OCI-LY7 (cell line): ENCODE results near the gene HDAC4. TPM values are rescaled to one million over a fixed set of nuclear protein-coding genes. Genes with fewer than 3 reads are reported as not detected.

ENCODE experiments used
- BruUV-seq: library from RNA; stranded (reverse); fragments of 400-500 nt; replicated peaks from 2 replicates; lab custom pipeline; 2021; lab: Mats Ljungman, UMichigan
- CTCF ChIA-PET: fragments of 300-600 bp; sonication (Branson Sonifier 250); formaldehyde crosslinking; loops from one replicate; lab custom pipeline; 2022; ENCODE audit warnings: antibody characterized with exemption; ENCODE audit not compliant: unreplicated experiment; lab: Charles Lee
- POLR2A ChIA-PET: fragments of 300-600 bp; sonication (Branson Sonifier 250); formaldehyde crosslinking; loops from one replicate; lab custom pipeline; 2022; ENCODE audit warnings: antibody characterized with exemption; lab: Charles Lee
- DNase-seq: peaks from one replicate; pipeline ENCODE4 v3.0.0-alpha.2; 2015; ENCODE audit warnings: low spot score
- H2AFZ ChIP-seq: fragments of 200-600 bp; sonication (generic), shearing (Covaris generic); 2 replicates; pipeline ENCODE4 v1.6.1; 2014; ENCODE audit warnings: mild to moderate bottlenecking, antibody characterized with exemption, low read length, moderate library complexity
- H3K27ac ChIP-seq: fragments of 200-600 bp; sonication (generic); 2 replicates; pipeline ENCODE4 v1.5.1; 2014; ENCODE audit warnings: mixed run types, low read depth, mild to moderate bottlenecking, moderate library complexity, low read length, inconsistent platforms; ENCODE audit not compliant: poor library complexity, severe bottlenecking
- H3K36me3 ChIP-seq: fragments of 200-600 bp; sonication (generic); 2 replicates; pipeline ENCODE4 v1.6.1; 2014; ENCODE audit warnings: mild to moderate bottlenecking, antibody characterized with exemption, low read length, moderate library complexity, mixed read lengths; ENCODE audit not compliant: insufficient read depth
- H3K4me1 ChIP-seq: fragments of 200-600 bp; sonication (generic); 2 replicates; pipeline ENCODE4 v1.5.1; 2014; ENCODE audit warnings: mild to moderate bottlenecking, low read length; ENCODE audit not compliant: insufficient read depth, poor library complexity, severe bottlenecking
- H3K4me2 ChIP-seq: fragments of 200-600 bp; sonication (generic); 2 replicates; pipeline ENCODE4 v1.6.1; 2014; ENCODE audit warnings: mild to moderate bottlenecking, low read length
- H3K4me3 ChIP-seq: fragments of 200-600 bp; sonication (generic); 2 replicates; pipeline ENCODE4 v1.5.1; 2014; ENCODE audit warnings: mild to moderate bottlenecking, low read depth, low read length; ENCODE audit not compliant: poor library complexity, severe bottlenecking
- H3K79me2 ChIP-seq: fragments of 200-600 bp; sonication (generic); 2 replicates; pipeline ENCODE4 v1.6.1; 2016; ENCODE audit warnings: low read depth, mild to moderate bottlenecking, low read length, moderate library complexity, mixed read lengths; ENCODE audit not compliant: insufficient read depth
- H3K9me2 ChIP-seq: fragments of 200-600 bp; sonication (generic); 2 replicates; pipeline ENCODE4 v1.6.1; 2016; ENCODE audit warnings: mild to moderate bottlenecking, low read length, mixed read lengths; ENCODE audit not compliant: insufficient read depth
- H3K9me3 ChIP-seq: fragments of 200-600 bp; sonication (generic); 2 replicates; pipeline ENCODE4 v1.6.1; 2014; ENCODE audit warnings: mild to moderate bottlenecking, mixed run types, low read length, mixed read lengths
- H4K20me1 ChIP-seq: fragments of 200-600 bp; sonication (generic); 2 replicates; pipeline ENCODE4 v1.6.1; 2014; ENCODE audit warnings: mild to moderate bottlenecking, antibody characterized with exemption, low read length, moderate library complexity, mixed read lengths; ENCODE audit not compliant: insufficient read depth
- EZH2phosphoT487 ChIP-seq: fragments of 200-600 bp; sonication (generic); IDR thresholded peaks from 2 replicates; pipeline ENCODE4 v1.6.1; 2018; ENCODE audit warnings: low read depth, borderline replicate concordance, mild to moderate bottlenecking, mixed run types, antibody characterized with exemption, low read length, moderate library complexity, mixed read lengths
- intact Hi-C: fragments of 100-400 bp; cut with micrococcal nuclease; formaldehyde crosslinking; loops from one replicate; pipeline ENCODE4 v1.10.0; 2022; ENCODE audit not compliant: unreplicated experiment
- total RNA-seq, 2 experiments: library from RNA; depleted of rRNA in 1 of 2; stranded (reverse); fragments of >200 nt in 1 of 2; shearing (Covaris generic) in 1 of 2; gene quantifications; 2 replicates each; pipeline ENCODE4 v1.2.3, GENCODE V29; 2014 to 2022
- TF ChIP-seq, protein P1 (sequence below): fragments of 200-600 bp; sonication (generic); conservative IDR thresholded peaks from 2 replicates; pipeline ENCODE4 v1.5.1; 2014; ENCODE audit warnings: mild to moderate bottlenecking, antibody characterized with exemption, low read length, moderate library complexity, mixed read lengths

Gene HDAC4
- total RNA-seq, 2 experiments from 2014 or later, result 10.2 to 20.6 TPM

DNA sequence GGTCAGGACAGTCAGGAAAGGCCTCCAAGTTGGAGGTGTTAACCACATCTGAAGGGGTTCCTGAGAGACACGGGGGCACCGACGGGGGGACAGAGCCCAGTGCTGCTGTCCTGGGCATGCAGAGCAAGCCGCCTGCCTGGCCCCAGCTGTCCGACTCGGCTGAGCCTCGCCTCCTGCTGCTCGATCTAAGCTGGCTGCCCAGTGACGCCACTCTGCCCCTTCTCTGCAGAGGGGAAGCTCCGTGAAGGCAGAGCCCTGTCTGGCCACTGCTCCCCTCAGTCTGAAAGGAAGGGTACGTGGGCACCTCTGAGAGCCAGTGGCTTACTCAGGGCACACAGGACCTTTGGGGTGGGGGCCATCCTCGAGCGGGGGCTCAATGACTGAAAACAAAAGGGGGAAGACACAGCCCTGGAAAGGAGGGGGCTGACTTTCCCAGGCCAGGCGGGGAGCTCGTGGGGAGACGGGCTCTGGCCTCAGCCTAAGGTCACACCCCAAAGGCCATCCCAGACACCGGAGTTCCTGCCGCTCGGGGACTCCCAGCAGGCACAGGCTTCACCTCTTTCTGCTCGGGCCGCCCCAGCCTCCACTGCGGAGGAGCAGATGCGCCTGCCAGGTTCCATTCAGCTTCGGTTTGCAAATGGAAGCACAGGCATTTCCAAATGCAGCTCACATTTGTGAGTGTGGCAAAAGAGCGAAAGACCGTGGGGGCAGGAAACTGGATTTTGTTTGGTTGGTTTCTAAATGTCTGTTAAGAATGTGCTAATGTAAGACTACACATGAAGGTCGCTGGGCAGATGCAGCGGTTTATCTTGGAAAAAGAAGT, 136.9 kb downstream of the HDAC4 start:
- Histone ChIP-seq H4K20me1 (peaks cover 14% of the 10 kb centered on the region), H3K4me3 (no peak overlapping the region), H3K36me3 (no peaks in the 10 kb centered on the region), H3K4me2 (peak overlapping the region; percentile 61; the same call in 1 of the 2 replicates), H3K27ac (no peak overlapping the region), H2AFZ (no peak overlapping the region), H3K4me1 (peaks cover 46% of the 10 kb centered on the region), H3K9me2 (no peaks in the 10 kb centered on the region), H3K9me3 (no peaks in the 10 kb centered on the region), H3K79me2 (no peaks in the 10 kb centered on the region)
- BruUV-seq, result no TSS peak
- intact Hi-C loops, result no loop called here
- no peak for DNase-seq
- TF ChIP-seq EZH2phosphoT487, result no peak
- TF ChIP-seq, protein P1, sequence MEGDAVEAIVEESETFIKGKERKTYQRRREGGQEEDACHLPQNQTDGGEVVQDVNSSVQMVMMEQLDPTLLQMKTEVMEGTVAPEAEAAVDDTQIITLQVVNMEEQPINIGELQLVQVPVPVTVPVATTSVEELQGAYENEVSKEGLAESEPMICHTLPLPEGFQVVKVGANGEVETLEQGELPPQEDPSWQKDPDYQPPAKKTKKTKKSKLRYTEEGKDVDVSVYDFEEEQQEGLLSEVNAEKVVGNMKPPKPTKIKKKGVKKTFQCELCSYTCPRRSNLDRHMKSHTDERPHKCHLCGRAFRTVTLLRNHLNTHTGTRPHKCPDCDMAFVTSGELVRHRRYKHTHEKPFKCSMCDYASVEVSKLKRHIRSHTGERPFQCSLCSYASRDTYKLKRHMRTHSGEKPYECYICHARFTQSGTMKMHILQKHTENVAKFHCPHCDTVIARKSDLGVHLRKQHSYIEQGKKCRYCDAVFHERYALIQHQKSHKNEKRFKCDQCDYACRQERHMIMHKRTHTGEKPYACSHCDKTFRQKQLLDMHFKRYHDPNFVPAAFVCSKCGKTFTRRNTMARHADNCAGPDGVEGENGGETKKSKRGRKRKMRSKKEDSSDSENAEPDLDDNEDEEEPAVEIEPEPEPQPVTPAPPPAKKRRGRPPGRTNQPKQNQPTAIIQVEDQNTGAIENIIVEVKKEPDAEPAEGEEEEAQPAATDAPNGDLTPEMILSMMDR, result no peak
- CTCF ChIA-PET, result interaction anchor here (1.2 kb wide), 1 partner anchor 9 kb away, joined by 3 read pairs; no protein-coding TSS in a partner anchor
- POLR2A ChIA-PET, result interaction anchor here (0.7 to 1.2 kb wide), 3 partner anchors 9 to 88 kb away, joined by 3 to 4 read pairs (median 3); no protein-coding TSS in a partner anchor

DNA sequence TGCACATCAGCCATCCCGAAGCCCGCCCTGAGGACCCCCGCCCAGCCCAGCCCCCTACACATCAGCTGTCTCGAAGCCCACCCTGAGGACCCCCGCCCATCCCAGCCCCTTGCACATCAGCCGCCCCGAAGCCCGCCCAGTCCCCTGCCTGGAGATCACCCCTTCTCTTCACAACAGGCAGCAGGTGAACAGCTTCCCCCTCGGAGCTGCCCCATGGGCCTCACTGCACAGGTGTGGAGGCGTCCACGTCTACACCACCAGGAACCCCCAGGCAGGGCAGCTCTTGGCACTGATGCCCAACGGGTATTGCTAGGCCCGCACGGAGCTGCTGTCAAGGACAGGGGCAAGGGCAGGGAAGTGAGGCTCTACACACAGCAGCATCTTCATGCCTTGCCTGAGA, 137.6 kb downstream of the HDAC4 start:
- POLR2A ChIA-PET, result interaction anchor here (0.7 to 1.2 kb wide), 2 partner anchors 8 to 41 kb away, joined by 3 to 4 read pairs; no protein-coding TSS in a partner anchor
- Histone ChIP-seq H3K4me2 (no peak overlapping the region), H3K9me2 (no peaks in the 10 kb centered on the region), H4K20me1 (peaks cover 11% of the 10 kb centered on the region), H3K27ac (no peak overlapping the region), H3K9me3 (0 out of 2 replicates have a peak, but pooled peaks cover 4% of the 10 kb centered on the region), H2AFZ (no peak overlapping the region), H3K4me1 (peaks cover 50% of the 10 kb centered on the region), H3K79me2 (no peaks in the 10 kb centered on the region), H3K4me3 (no peak overlapping the region), H3K36me3 (no peaks in the 10 kb centered on the region)
- DNase-seq, result no peak
- TF ChIP-seq, protein P1, result no peak
- TF ChIP-seq EZH2phosphoT487, result no peak
- CTCF ChIA-PET, result no interaction called here
- no TSS peak for BruUV-seq
- intact Hi-C loops, result no loop called here
